GM18511 (cell line): ENCODE results near the gene PLPP3.

Source experiments
- ATAC-seq: cut with Tn5 transposase; IDR thresholded peaks from one replicate; pipeline ENCODE4 v1.9.1; 2021; ENCODE audit warnings: mild to moderate bottlenecking, moderate library complexity; ENCODE audit not compliant: unreplicated experiment

PLPP3 gene

GRCh38 chr1:56502700-56503245 is 76.6 kb downstream of the PLPP3 start:
- ATAC-seq = no peak

- no peak for ATAC-seq
Observed at GRCh38 chr1:56501888-56502287, 77.5 kb downstream of the PLPP3 start.

- ATAC-seq = no peak
Observed at GRCh38 chr1:56501426-56501825, 77.9 kb downstream of the PLPP3 start.

- no peak for ATAC-seq
Observed at GRCh38 chr1:56496821-56497772, 82.3 kb downstream of the PLPP3 start.

- ATAC-seq = no peak
Observed at GRCh38 chr1:56496158-56496557, 83.2 kb downstream of the PLPP3 start.

- no peak for ATAC-seq
Observed at GRCh38 chr1:56495538-56495937, 83.8 kb downstream of the PLPP3 start.

GRCh38 chr1:56494306-56494705 is 85.1 kb downstream of the PLPP3 start:
- no peak for ATAC-seq

- no peak for ATAC-seq
Observed at GRCh38 chr1:56493826-56494225, 85.5 kb downstream of the PLPP3 start.

GRCh38 chr1:56491441-56491840 is 87.9 kb downstream of the PLPP3 start:
- ATAC-seq = no peak

- ATAC-seq = no peak
Observed at GRCh38 chr1:56490619-56491018, 88.7 kb downstream of the PLPP3 start.

GRCh38 chr1:56489695-56490094 is 89.7 kb downstream of the PLPP3 start:
- no peak for ATAC-seq

- no peak for ATAC-seq
Observed at GRCh38 chr1:56484695-56485094, 94.7 kb downstream of the PLPP3 start.

GRCh38 chr1:56483104-56483503 is 96.3 kb downstream of the PLPP3 start:
- ATAC-seq = no peak

- no peak for ATAC-seq
Observed at GRCh38 chr1:56482486-56482885, 96.9 kb downstream of the PLPP3 start.

GRCh38 chr1:56481140-56481694 is 98.1 kb downstream of the PLPP3 start:
- no peak for ATAC-seq

GRCh38 chr1:56478734-56479133 is 100.6 kb downstream of the PLPP3 start:
- no peak for ATAC-seq

- peak; percentile 44 for ATAC-seq
Observed at GRCh38 chr1:56477164-56478111, 101.9 kb downstream of the PLPP3 start.

- ATAC-seq = no peak
Observed at GRCh38 chr1:56473582-56474270, 105.6 kb downstream of the PLPP3 start.

- peak; percentile 91 for ATAC-seq
Observed at GRCh38 chr1:56472860-56473259, 106.5 kb downstream of the PLPP3 start.

- ATAC-seq = peak; percentile 40
Observed at GRCh38 chr1:56469640-56470371, 109.6 kb downstream of the PLPP3 start.
